Liver (tissue), 9 donors: Measurements from ENCODE around the gene ZFP92. TPM values are rescaled to one million over a fixed set of nuclear protein-coding genes. Genes with fewer than 3 reads are reported as not detected.

Experiments
- DNase-seq: peaks from one replicate; pipeline ENCODE4 v3.0.0-alpha.2; 2017; ENCODE audit warnings: low spot score
- H3K27ac ChIP-seq, 2 donors: one replicate each; pipeline ENCODE4 v1.7.0; 2013; ENCODE audit warnings: inconsistent platforms in 2 of 2, low read length in 2 of 2, control low read depth in 1 of 2, low read depth in 1 of 2, mild to moderate bottlenecking in 1 of 2
- H3K27me3 ChIP-seq, 4 donors: one replicate each; pipeline versions ENCODE4 v1.6.1 to v1.7.0; 2013; ENCODE audit warnings: low read length in 3 of 4, inconsistent platforms in 1 of 4, mild to moderate bottlenecking in 1 of 4, moderate library complexity in 1 of 4; ENCODE audit not compliant: control insufficient read depth in 4 of 4, insufficient read depth in 4 of 4
- H3K36me3 ChIP-seq, 4 donors: one replicate each; pipeline versions ENCODE4 v1.6.1 to v1.7.0; 2013; ENCODE audit warnings: low read length in 3 of 4, mild to moderate bottlenecking in 3 of 4, low read depth in 1 of 4, moderate library complexity in 1 of 4; ENCODE audit not compliant: control insufficient read depth in 4 of 4, insufficient read depth in 3 of 4
- H3K4me1 ChIP-seq, 4 donors: one replicate each; pipeline versions ENCODE4 v1.6.1 to v1.7.0; 2013; ENCODE audit warnings: low read length in 3 of 4, mild to moderate bottlenecking in 3 of 4, moderate library complexity in 1 of 4; ENCODE audit not compliant: control insufficient read depth in 4 of 4, insufficient read depth in 4 of 4
- H3K4me3 ChIP-seq, 3 donors: one replicate each; pipeline versions ENCODE4 v1.6.1 to v1.7.0; 2013; ENCODE audit warnings: low read length in 3 of 3, control low read depth in 1 of 3, low read depth in 1 of 3, mild to moderate bottlenecking in 1 of 3
- H3K9ac ChIP-seq, 2 donors: one replicate each; pipeline ENCODE4 v1.7.0; 2013; ENCODE audit warnings: low read length in 2 of 2, mild to moderate bottlenecking in 2 of 2, moderate library complexity in 2 of 2, control low read depth in 1 of 2, low read depth in 1 of 2
- H3K9me3 ChIP-seq, 4 donors: one replicate each; pipeline versions ENCODE4 v1.6.1 to v1.7.0; 2013; ENCODE audit warnings: low read length in 3 of 4; ENCODE audit not compliant: control insufficient read depth in 4 of 4
- ATF3 ChIP-seq: IDR thresholded peaks from 2 replicates; pipeline ENCODE4 v1.6.1; 2016; ENCODE audit warnings: antibody characterized with exemption
- CTCF ChIP-seq: fragments of 150-350 bp; IDR thresholded peaks from 2 replicates; pipeline ENCODE4 v1.5.1; 2017; ENCODE audit warnings: improper control_type of control experiment, low read depth, low read length; ENCODE audit not compliant: missing input control
- FOXA1 ChIP-seq: IDR thresholded peaks from 2 replicates; pipeline ENCODE4 v1.6.1; 2016; ENCODE audit warnings: antibody characterized with exemption
- FOXA2 ChIP-seq: IDR thresholded peaks from 2 replicates; pipeline ENCODE4 v1.6.1; 2016; ENCODE audit warnings: antibody characterized with exemption
- GABPA ChIP-seq, 2 donors: IDR thresholded peaks in 1 of 2; conservative IDR thresholded peaks in 1 of 2; 2 replicates each; pipeline ENCODE4 v1.6.1; 2016; ENCODE audit warnings: antibody characterized with exemption in 2 of 2, mild to moderate bottlenecking in 1 of 2, moderate library complexity in 1 of 2
- HNF4A ChIP-seq, 2 donors: conservative IDR thresholded peaks; 2 replicates each; pipeline ENCODE4 v1.6.1; 2016; ENCODE audit warnings: antibody characterized with exemption in 2 of 2, mild to moderate bottlenecking in 2 of 2
- HNF4G ChIP-seq: IDR thresholded peaks from 2 replicates; pipeline ENCODE4 v1.6.1; 2016; ENCODE audit warnings: antibody characterized with exemption
- JUND ChIP-seq, 2 donors: IDR thresholded peaks; 2 replicates each; pipeline ENCODE4 v1.6.1; 2016; ENCODE audit warnings: antibody characterized with exemption in 2 of 2
- MAX ChIP-seq: IDR thresholded peaks from 2 replicates; pipeline ENCODE4 v1.6.1; 2016; ENCODE audit warnings: antibody characterized with exemption
- NR2F2 ChIP-seq: IDR thresholded peaks from 2 replicates; pipeline ENCODE4 v1.6.1; 2016; ENCODE audit warnings: antibody characterized with exemption
- RAD21 ChIP-seq, 2 donors: IDR thresholded peaks; 2 replicates each; pipeline ENCODE4 v1.6.1; 2016; ENCODE audit warnings: antibody characterized with exemption in 2 of 2, mild to moderate bottlenecking in 2 of 2
- REST ChIP-seq: IDR thresholded peaks from 2 replicates; pipeline ENCODE4 v1.6.1; 2016; ENCODE audit warnings: antibody characterized with exemption, mild to moderate bottlenecking
- RXRA ChIP-seq, 2 donors: IDR thresholded peaks; 2 replicates each; pipeline ENCODE4 v1.6.1; 2017 to 2018; ENCODE audit warnings: antibody characterized with exemption in 2 of 2, mild to moderate bottlenecking in 1 of 2
- SP1 ChIP-seq: IDR thresholded peaks from 2 replicates; pipeline ENCODE4 v1.6.1; 2018; ENCODE audit warnings: antibody characterized with exemption, mild to moderate bottlenecking
- TAF1 ChIP-seq: conservative IDR thresholded peaks from 2 replicates; pipeline ENCODE4 v1.6.1; 2016; ENCODE audit warnings: antibody characterized with exemption, mild to moderate bottlenecking
- YY1 ChIP-seq: IDR thresholded peaks from 2 replicates; pipeline ENCODE4 v1.6.1; 2016; ENCODE audit warnings: antibody characterized with exemption, mild to moderate bottlenecking
- ZBTB33 ChIP-seq: IDR thresholded peaks from 2 replicates; pipeline ENCODE4 v1.6.1; 2016; ENCODE audit warnings: antibody characterized with exemption
- WGBS: extraction: QIAGEN DNeasy Blood & Tissue Kit; methylation state at CpG from one replicate; pipeline ENCODE4 v1.1.7; 2013; 5-methylcytosine and 5-hydroxymethylcytosine counted together
- polyA plus RNA-seq, 2 donors: library from polyadenylated mRNA; stranded (reverse) in 1 of 2; unstranded in 1 of 2; fragments of 200-250 nt in 1 of 2; fragments of >200 nt in 1 of 2; fragmentation: Nextera tagmentation in 1 of 2; extraction: Ambion mirVana in 1 of 2; gene quantifications; one replicate each; pipeline versions ENCODE4 v1.2.1 to v1.2.3, GENCODE V29; 2013 to 2015
- total RNA-seq, 2 donors: library from RNA; depleted of rRNA; stranded (reverse); fragments of >200 nt; gene quantifications; one replicate each; pipeline ENCODE4 v1.2.3, GENCODE V29; 2014
- donor health status: healthy.
- donor health status: healthy.
- donor health status: healthy.
- donor health status: healthy.
- donor health status: healthy.

Gene ZFP92
- total and polyA plus RNA-seq, 4 donors: 0.24 to 1.3 (median 0.44) TPM

GRCh38 chrX:153438532-153438931 lies 27.3 kb downstream of the ZFP92 start:
- Histone ChIP-seq H3K27ac (no peak overlapping the region), H3K9ac (no peak overlapping the region), H3K36me3 (no peaks in the 10 kb centered on the region), H3K9me3 (no peaks in the 10 kb centered on the region), H3K27me3 (no peaks in the 10 kb centered on the region), H3K4me1 (no peaks in the 10 kb centered on the region), H3K4me3 (no peak overlapping the region)
- WGBS: 30% methylated on average over 8 of the region's 8 CpGs
- TF ChIP-seq CTCF (peak; percentile 22), GABPA (IDR thresholded peaks at IDR 0.05 in 1 of 2, conservative IDR thresholded peaks at IDR 0.05 in 1 of 2) (no peak), MAX (no peak), ATF3 (no peak), RXRA (IDR thresholded peaks at IDR 0.05) (no peak), NR2F2 (no peak), RAD21 (IDR thresholded peaks at IDR 0.05) (peak; percentile 59 to 63), FOXA2 (no peak)
- no peak for DNase-seq

GRCh38 chrX:153439977-153440376 lies 28.7 kb downstream of the ZFP92 start:
- no peaks in the 10 kb centered on the region for H3K36me3 ChIP-seq
- DNase-seq: no peak
- H3K9ac ChIP-seq: no peak overlapping the region
- TF ChIP-seq TAF1 (no peak), CTCF (no peak), REST (no peak), JUND (IDR thresholded peaks at IDR 0.05) (no peak), RAD21 (IDR thresholded peaks at IDR 0.05) (no peak), SP1 (no peak), HNF4G (no peak), ATF3 (no peak), FOXA2 (no peak), FOXA1 (no peak), RXRA (IDR thresholded peaks at IDR 0.05) (no peak), YY1 (no peak), NR2F2 (no peak), ZBTB33 (no peak), HNF4A (conservative IDR thresholded peaks at IDR 0.05) (no peak)
- H3K27ac ChIP-seq: no peak overlapping the region
- H3K4me1 ChIP-seq: no peaks in the 10 kb centered on the region
- H3K4me3 ChIP-seq: no peak overlapping the region
- no peaks in the 10 kb centered on the region for H3K9me3 ChIP-seq
- WGBS: 88% methylated on average over 4 of the region's 4 CpGs
- H3K27me3 ChIP-seq: no peaks in the 10 kb centered on the region
